HepG2 (cell line): ENCODE data around the gene DNLZ. TPM values are rescaled to one million over a fixed set of nuclear protein-coding genes. Genes with fewer than 3 reads are reported as not detected.

Experiments used
- CCDC6 ChIP-seq: sonication (generic); formaldehyde crosslinking; IDR thresholded peaks from 2 replicates; pipeline ENCODE4 v1.8.1; 2022; ENCODE audit warnings: mild to moderate bottlenecking, missing genetic modification reagents, moderate library complexity
- KLF15 ChIP-seq: sonication (generic); formaldehyde crosslinking; IDR thresholded peaks from 2 replicates; pipeline ENCODE4 v1.8.1; 2023; ENCODE audit warnings: borderline replicate concordance, mild to moderate bottlenecking, inconsistent platforms, missing genetic modification reagents, mixed read lengths
- MTF1 ChIP-seq: sonication (generic); formaldehyde crosslinking; IDR thresholded peaks from 2 replicates; pipeline ENCODE4 v1.5.0; 2020; ENCODE audit warnings: missing genetic modification reagents
- NR0B2 ChIP-seq: sonication (generic); formaldehyde crosslinking; IDR thresholded peaks from 2 replicates; pipeline ENCODE4 v1.4.0; 2020; ENCODE audit warnings: mild to moderate bottlenecking, missing genetic modification reagents
- REXO4 ChIP-seq: sonication (generic); formaldehyde crosslinking; IDR thresholded peaks from 2 replicates; pipeline ENCODE4 v1.8.0; 2022; ENCODE audit warnings: missing genetic modification reagents, mild to moderate bottlenecking, borderline replicate concordance
- SATB2 ChIP-seq: sonication (generic); formaldehyde crosslinking; IDR thresholded peaks from 2 replicates; pipeline ENCODE4 v1.5.0; 2020; ENCODE audit warnings: missing genetic modification reagents
- SMARCC2 ChIP-seq: fragments of 450-650 bp; IDR thresholded peaks from 2 replicates; pipeline ENCODE4 v1.6.1; 2017; ENCODE audit warnings: antibody characterized with exemption, mild to moderate bottlenecking
- TARDBP ChIP-seq: sonication (generic); formaldehyde crosslinking; IDR thresholded peaks from 2 replicates; pipeline ENCODE4 v1.8.0; 2022; ENCODE audit warnings: mild to moderate bottlenecking, missing genetic modification reagents
- TP53 ChIP-seq: sonication (generic); formaldehyde crosslinking; conservative IDR thresholded peaks from 2 replicates; pipeline ENCODE4 v1.4.0; 2020; ENCODE audit warnings: missing genetic modification reagents
- U2AF1 ChIP-seq: fragments of 200-400 bp; formaldehyde crosslinking; optimal IDR thresholded peaks from 2 replicates; pipeline ENCODE3; 2017; ENCODE audit warnings: mild to moderate bottlenecking, low read depth, low read length
- YEATS4 ChIP-seq: sonication (generic); formaldehyde crosslinking; IDR thresholded peaks from 2 replicates; pipeline ENCODE4 v1.4.0; 2020; ENCODE audit warnings: missing genetic modification reagents, borderline replicate concordance
- ZBTB25 ChIP-seq: IDR thresholded peaks from 2 replicates; pipeline ENCODE4 v1.6.1; 2018; ENCODE audit warnings: missing genetic modification reagents
- ZNF232 ChIP-seq: sonication (generic); formaldehyde crosslinking; IDR thresholded peaks from 2 replicates; pipeline ENCODE4 v1.4.0; 2020; ENCODE audit warnings: missing genetic modification reagents, borderline replicate concordance
- ZNF615 ChIP-seq: sonication (generic); formaldehyde crosslinking; IDR thresholded peaks from 2 replicates; pipeline ENCODE4 v1.5.0; 2020; ENCODE audit warnings: mild to moderate bottlenecking, missing genetic modification reagents, borderline replicate concordance
- ZNF616 ChIP-seq: sonication (generic); formaldehyde crosslinking; IDR thresholded peaks from 2 replicates; pipeline ENCODE4 v1.5.0; 2020; ENCODE audit warnings: low read depth, mild to moderate bottlenecking, missing genetic modification reagents
- ZNF646 ChIP-seq: sonication (generic); formaldehyde crosslinking; IDR thresholded peaks from 2 replicates; pipeline ENCODE4 v1.9.0; 2021; ENCODE audit warnings: mild to moderate bottlenecking, missing genetic modification reagents
- ZNF740 ChIP-seq: sonication (generic); formaldehyde crosslinking; IDR thresholded peaks from 2 replicates; pipeline ENCODE4 v1.4.0; 2020; ENCODE audit warnings: missing genetic modification reagents
- ZNF800 ChIP-seq: sonication (generic); formaldehyde crosslinking; IDR thresholded peaks from 2 replicates; pipeline ENCODE4 v1.4.0; 2020; ENCODE audit warnings: missing genetic modification reagents
- polyA plus RNA-seq, 8 experiments: library from polyadenylated mRNA; depleted of rRNA in 3 of 8; stranded (reverse) in 7 of 8; unstranded in 1 of 8; fragments of >200 nt; fragmentation: Illumina TruSeq in 4 of 8; extraction: Trizol in 4 of 8; gene quantifications; 2 replicates each; pipeline versions ENCODE4 v1.2.1 to v1.2.3, GENCODE V29; 2011 to 2016; ENCODE audit warnings: low read depth in 4 of 8, missing spikeins in 1 of 8, mixed read lengths in 1 of 8; ENCODE audit not compliant: insufficient read depth in 1 of 8
- total RNA-seq, 5 experiments: library from RNA; depleted of rRNA; stranded (reverse); fragments of >200 nt; fragmentation: Illumina TruSeq; extraction: Trizol; gene quantifications; 2 replicates each; pipeline ENCODE4 v1.2.3, GENCODE V29; 2016; ENCODE audit warnings: low read depth in 1 of 5

Gene DNLZ
- total and polyA plus RNA-seq, 2 of the 13 experiments (the other 11 are each of a cell fraction or from before 2014, with no cell fraction given), result 3.4 to 8.0 TPM

- TF ChIP-seq ZNF646 (CRISPR knock-in tag) (no peak), TP53 (CRISPR knock-in tag) (peak; percentile 78; the same call in 1 of the 2 replicates), SATB2 (CRISPR knock-in tag) (peak; percentile 85; the same call in 1 of the 2 replicates), NR0B2 (CRISPR knock-in tag) (peak; percentile 50; the same call in 1 of the 2 replicates), REXO4 (CRISPR knock-in tag) (peak; percentile 68; the same call in 1 of the 2 replicates), U2AF1 (no peak), CCDC6 (CRISPR knock-in tag) (no peak), ZBTB25 (CRISPR knock-in tag) (no peak), ZNF232 (peak; percentile 80; the same call in 1 of the 2 replicates), SMARCC2 (no peak), ZNF740 (CRISPR knock-in tag) (no peak), YEATS4 (peak; percentile 4; the same call in 1 of the 2 replicates), ZNF615 (no peak), MTF1 (CRISPR knock-in tag) (0 out of 2 replicates have a peak, but pooled peaks have one; percentile 62), ZNF800 (peak; percentile 80), ZNF616 (CRISPR knock-in tag) (0 out of 2 replicates have a peak, but pooled peaks have one; percentile 73), KLF15 (CRISPR knock-in tag) (0 out of 2 replicates have a peak, but pooled peaks have one; percentile 84), TARDBP (CRISPR knock-in tag) (no peak)
These were observed 46.3 kb upstream of the DNLZ start (continued) for GRCh38 chr9:136409557-136410455.
